Measurements from ENCODE around the gene DAAM2. TPM values are rescaled to one million over a fixed set of nuclear protein-coding genes. Genes with fewer than 3 reads are reported as not detected.

The DAAM2 gene
- total and polyA plus RNA-seq, 2 of the 8 experiments (the other 6 are each of a cell fraction or from before 2014, with no cell fraction given) = 1.5 to 2.9 TPM

- no peak overlapping the region for H4K5ac ChIP-seq (ENCODE audit: insufficient read length, low read depth, low read length)
- H3K4me3 ChIP-seq (ENCODE audit: extremely low read depth in 1 of 4, insufficient read depth in 2 of 4, low read depth in 3 of 4, low read length in 4 of 4) = no peak overlapping the region
- POLR2A ChIA-PET (ENCODE audit: partially characterized antibody) = interaction anchor here (1.3 to 1.4 kb wide), 2 partner anchors 11 to 13 kb away, joined by 4 read pairs; partner anchors contain the start of gene MOCS1
- TF ChIP-seq MAFK (IDR thresholded peaks at IDR 0.05; ENCODE audit: low read depth, low read length) (no peak), RAD21 (IDR thresholded peaks at IDR 0.05 in 1 of 2, conservative IDR thresholded peaks at IDR 0.05 in 1 of 2; ENCODE audit: low read depth in 2 of 2, low read length in 2 of 2) (no peak), EGR1 (IDR thresholded peaks at IDR 0.05; ENCODE audit: borderline replicate concordance, low read depth, low read length) (no peak), CEBPB (IDR thresholded peaks at IDR 0.05; ENCODE audit: low read depth, low read length) (no peak), POLR2A (IDR thresholded peaks at IDR 0.05; ENCODE audit: control extremely low read depth in 1 of 2, low read depth in 2 of 2, low read length in 2 of 2) (no peak), CHD2 (IDR thresholded peaks at IDR 0.05; ENCODE audit: low read length) (no peak), CHD1 (IDR thresholded peaks at IDR 0.05; ENCODE audit: low read depth, low read length) (no peak), CBX8 (IDR thresholded peaks at IDR 0.05; ENCODE audit: borderline replicate concordance, low read depth, low read length) (no peak), HDAC6 (IDR thresholded peaks at IDR 0.05; ENCODE audit: low read depth, low read length) (no peak), SP2 (IDR thresholded peaks at IDR 0.05; ENCODE audit: low read length) (no peak), KDM4A (IDR thresholded peaks at IDR 0.05; ENCODE audit: low read depth, low read length, severe bottlenecking) (no peak), TAF7 (optimal IDR thresholded peaks at IDR 0.05; ENCODE audit: borderline replicate concordance, low read depth, low read length) (no peak), GTF2F1 (IDR thresholded peaks at IDR 0.05; ENCODE audit: borderline replicate concordance, low read depth, low read length) (no peak), EZH2 (IDR thresholded peaks at IDR 0.05; ENCODE audit: low read depth, low read length, severe bottlenecking) (no peak), RBBP5 (IDR thresholded peaks at IDR 0.05; ENCODE audit: borderline replicate concordance, low read depth, low read length) (no peak)
Measured at GRCh38 chr6:39923861-39924260, 131.7 kb downstream of the DAAM2 start.

More at GRCh38 chr6:39923861-39924260, 131.7 kb downstream of the DAAM2 start:
- no peak overlapping the region for H2BK5ac ChIP-seq (ENCODE audit: low read depth, low read length)
- H4K8ac ChIP-seq (ENCODE audit: extremely low read depth, insufficient read depth, low read length) = no peak overlapping the region
- no peaks in the 10 kb centered on the region for H3K4me1 ChIP-seq (replicated peaks in 1 of 4; ENCODE audit: control insufficient read depth in 3 of 4, insufficient read depth in 4 of 4, low read length in 3 of 4)
- H3K9ac ChIP-seq (replicated peaks in 1 of 4; ENCODE audit: extremely low read depth in 1 of 4, low read depth in 3 of 4, low read length in 3 of 4) = no peak overlapping the region
- no peak overlapping the region for H2BK15ac ChIP-seq (ENCODE audit: low read length)
- no peaks in the 10 kb centered on the region for H4K20me1 ChIP-seq (replicated peaks in 1 of 2; ENCODE audit: control insufficient read depth in 1 of 2, insufficient read depth in 2 of 2, low read length in 2 of 2)
- DNase-seq (ENCODE audit: low read depth in 1 of 2, low spot score in 2 of 2) = no peak
- peaks cover 2 to 22% (median 10%) of the 10 kb centered on the region in 4 experiments; a peak in 7 of 8 replicates for H3K36me3 ChIP-seq (ENCODE audit: control insufficient read depth in 2 of 4, insufficient read depth in 4 of 4, low read length in 3 of 4)
- FAIRE-seq = no peak
- H3K14ac ChIP-seq (ENCODE audit: insufficient read length) = no peak overlapping the region
- CTCF ChIA-PET (ENCODE audit: partially characterized antibody) = interaction anchor here (0.6 to 2.0 kb wide), 4 partner anchors 12 to 1105 kb away, joined by 3 to 7 read pairs (median 4); no protein-coding TSS in a partner anchor
- H3K27me3 ChIP-seq (replicated peaks in 1 of 4; ENCODE audit: control insufficient read depth in 3 of 4, extremely low read depth in 1 of 4, insufficient read depth in 3 of 4, low read length in 3 of 4) = peaks cover 0 to 1% (median 0%) of the 10 kb centered on the region in 4 experiments; a peak in 1 of 7 replicates
- no peaks in the 10 kb centered on the region; a peak in 1 of 4 replicates for H3K79me2 ChIP-seq (ENCODE audit: control insufficient read depth in 1 of 2, insufficient read depth in 2 of 2, low read length in 2 of 2)
- no peaks in the 10 kb centered on the region for H3K23me2 ChIP-seq (ENCODE audit: low read depth, low read length)
- H3K18ac ChIP-seq (ENCODE audit: extremely low read depth, low read length) = no peak overlapping the region
- 79% methylated on average over 6 of the region's 6 CpGs; no CpG with 5 or more reads in 1 of the 2 experiments for WGBS, 2 experiments (ENCODE audit: extremely low coverage in 1 of 2, insufficient coverage in 1 of 2, insufficient read length in 1 of 2, insufficient replicate concordance in 2 of 2, low coverage in 1 of 2, low lambda C conversion rate in 2 of 2, missing lambda C conversion rate in 1 of 2)
- H4K91ac ChIP-seq (replicated peaks; ENCODE audit: insufficient read length, low read length) = no peak overlapping the region
- H3K23ac ChIP-seq (ENCODE audit: insufficient read length) = no peak overlapping the region
- peaks cover 0 to 7% of the 10 kb centered on the region in 2 experiments; a peak in 2 of 4 replicates for H3K9me3 ChIP-seq (ENCODE audit: insufficient read depth in 2 of 2, low read depth in 1 of 2, low read length in 1 of 2)
- no peak overlapping the region for H2BK120ac ChIP-seq (replicated peaks; ENCODE audit: low read depth, low read length)
- no peak overlapping the region for H3K56ac ChIP-seq (replicated peaks; ENCODE audit: insufficient read length, low read depth, low read length)
- H3K4ac ChIP-seq (replicated peaks; ENCODE audit: insufficient read length, low read depth, low read length) = no peak overlapping the region
- no peak overlapping the region for H2BK20ac ChIP-seq (ENCODE audit: low read length)
- no peak overlapping the region for H3K4me2 ChIP-seq (ENCODE audit: insufficient read depth in 1 of 2, low read depth in 2 of 2, low read length in 2 of 2)
- no peak overlapping the region for H3K27ac ChIP-seq (ENCODE audit: low read depth, low read length)
- no peak overlapping the region for H2AK5ac ChIP-seq (ENCODE audit: low read depth, low read length)
- no peak overlapping the region for H2AFZ ChIP-seq (ENCODE audit: low read length)
- H3K79me1 ChIP-seq (ENCODE audit: low read depth, low read length) = peaks cover 2% of the 10 kb centered on the region; the same call in 1 of the 2 replicates
- no peak overlapping the region for H2BK12ac ChIP-seq (ENCODE audit: low read depth, low read length)
